NCI-H82 treated with DMSO at 0.1 percent for 48 hours (cell line): ENCODE data around the gene METTL5.
"Not testable (repeated sequence)": the region's sequence is repeated elsewhere in the genome, so short reads cannot be mapped to it uniquely, and the experiment has no call there.

ENCODE experiments used
- DNase-seq: peaks from one replicate; lab custom pipeline; 2025; ENCODE audit not compliant: unreplicated experiment; lab: John Stamatoyannopoulos, UW

The METTL5 gene

GRCh38 chr2:169824373-169825333, at the start of gene METTL5:
TSS of gene METTL5 (minus strand) at chr2:169824905. CDS start at chr2:169824597, 308 bp downstream.
- peak; percentile 59 for DNase-seq

- no peak for DNase-seq
Observed at GRCh38 chr2:169871994-169872393, 47.3 kb upstream of the METTL5 start.

- not testable (repeated sequence) for DNase-seq
Observed at GRCh38 chr2:169871369-169871768, 46.7 kb upstream of the METTL5 start.

GRCh38 chr2:169868951-169869350, 44.2 kb upstream of the METTL5 start:
- no peak for DNase-seq

GRCh38 chr2:169867579-169867978, 42.9 kb upstream of the METTL5 start:
- DNase-seq, result no peak

- not testable (repeated sequence) for DNase-seq
Observed at GRCh38 chr2:169866230-169866629, 41.5 kb upstream of the METTL5 start.

- DNase-seq, result no peak
Observed at GRCh38 chr2:169865492-169865891, 40.8 kb upstream of the METTL5 start.

- DNase-seq, result no peak
Observed at GRCh38 chr2:169862816-169863215, 38.1 kb upstream of the METTL5 start.

- DNase-seq, result no peak
Observed at GRCh38 chr2:169860149-169860548, 35.4 kb upstream of the METTL5 start.

GRCh38 chr2:169859423-169859822, 34.7 kb upstream of the METTL5 start:
- DNase-seq, result no peak

GRCh38 chr2:169855281-169856258, 30.9 kb upstream of the METTL5 start:
- DNase-seq, result not testable (repeated sequence)

- no peak for DNase-seq
Observed at GRCh38 chr2:169853041-169853668, 28.4 kb upstream of the METTL5 start.

GRCh38 chr2:169849710-169850109, 25.0 kb upstream of the METTL5 start:
- DNase-seq, result no peak

GRCh38 chr2:169848959-169849693, 24.4 kb upstream of the METTL5 start:
- DNase-seq, result not testable (repeated sequence)

GRCh38 chr2:169845016-169845415, 20.3 kb upstream of the METTL5 start:
- no peak for DNase-seq

GRCh38 chr2:169841625-169842024, 16.9 kb upstream of the METTL5 start:
- DNase-seq, result not testable (repeated sequence)

GRCh38 chr2:169840747-169841142, 16.0 kb upstream of the METTL5 start:
- DNase-seq, result no peak

GRCh38 chr2:169839954-169840746, 15.4 kb upstream of the METTL5 start:
- no peak for DNase-seq

- DNase-seq, result no peak
Observed at GRCh38 chr2:169838743-169839489, 14.2 kb upstream of the METTL5 start.
